Measurements from ENCODE around the gene STARD7.
"Not testable (repeated sequence)": the region's sequence is repeated elsewhere in the genome, so short reads cannot be mapped to it uniquely, and the experiment has no call there.

DNA sequence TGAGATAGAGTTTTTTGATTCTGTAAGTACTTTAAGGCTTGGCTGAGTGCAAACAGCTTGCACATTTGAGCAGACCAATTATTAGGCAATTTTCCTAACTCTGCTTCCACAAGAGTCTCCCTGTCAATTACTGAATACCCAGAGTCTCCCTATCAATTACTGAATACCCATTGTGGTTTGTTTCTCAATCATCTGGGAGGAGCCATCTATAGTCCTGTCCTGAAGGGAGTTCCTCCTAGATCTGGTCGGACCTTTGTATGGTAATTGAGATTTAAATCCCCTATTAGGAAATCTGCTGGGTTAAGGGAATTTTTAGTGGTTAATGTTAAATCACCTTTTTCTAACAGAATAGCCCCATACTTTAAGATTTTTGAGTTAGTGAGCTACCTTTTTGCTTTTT is 12.5 kb upstream of the STARD7 start:
- TF ChIP-seq, protein P1, sequence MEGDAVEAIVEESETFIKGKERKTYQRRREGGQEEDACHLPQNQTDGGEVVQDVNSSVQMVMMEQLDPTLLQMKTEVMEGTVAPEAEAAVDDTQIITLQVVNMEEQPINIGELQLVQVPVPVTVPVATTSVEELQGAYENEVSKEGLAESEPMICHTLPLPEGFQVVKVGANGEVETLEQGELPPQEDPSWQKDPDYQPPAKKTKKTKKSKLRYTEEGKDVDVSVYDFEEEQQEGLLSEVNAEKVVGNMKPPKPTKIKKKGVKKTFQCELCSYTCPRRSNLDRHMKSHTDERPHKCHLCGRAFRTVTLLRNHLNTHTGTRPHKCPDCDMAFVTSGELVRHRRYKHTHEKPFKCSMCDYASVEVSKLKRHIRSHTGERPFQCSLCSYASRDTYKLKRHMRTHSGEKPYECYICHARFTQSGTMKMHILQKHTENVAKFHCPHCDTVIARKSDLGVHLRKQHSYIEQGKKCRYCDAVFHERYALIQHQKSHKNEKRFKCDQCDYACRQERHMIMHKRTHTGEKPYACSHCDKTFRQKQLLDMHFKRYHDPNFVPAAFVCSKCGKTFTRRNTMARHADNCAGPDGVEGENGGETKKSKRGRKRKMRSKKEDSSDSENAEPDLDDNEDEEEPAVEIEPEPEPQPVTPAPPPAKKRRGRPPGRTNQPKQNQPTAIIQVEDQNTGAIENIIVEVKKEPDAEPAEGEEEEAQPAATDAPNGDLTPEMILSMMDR (conservative IDR thresholded peaks at IDR 0.05), result not testable (repeated sequence)
- not testable (repeated sequence) for TF ChIP-seq ZFX (IDR thresholded peaks at IDR 0.05)

Measured in C4-2B (cell line).